ENCODE results near the gene CLEC3B.
"Not testable (repeated sequence)": the region's sequence is repeated elsewhere in the genome, so short reads cannot be mapped to it uniquely, and the experiment has no call there.

CLEC3B gene, protein sequence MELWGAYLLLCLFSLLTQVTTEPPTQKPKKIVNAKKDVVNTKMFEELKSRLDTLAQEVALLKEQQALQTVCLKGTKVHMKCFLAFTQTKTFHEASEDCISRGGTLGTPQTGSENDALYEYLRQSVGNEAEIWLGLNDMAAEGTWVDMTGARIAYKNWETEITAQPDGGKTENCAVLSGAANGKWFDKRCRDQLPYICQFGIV

DNA sequence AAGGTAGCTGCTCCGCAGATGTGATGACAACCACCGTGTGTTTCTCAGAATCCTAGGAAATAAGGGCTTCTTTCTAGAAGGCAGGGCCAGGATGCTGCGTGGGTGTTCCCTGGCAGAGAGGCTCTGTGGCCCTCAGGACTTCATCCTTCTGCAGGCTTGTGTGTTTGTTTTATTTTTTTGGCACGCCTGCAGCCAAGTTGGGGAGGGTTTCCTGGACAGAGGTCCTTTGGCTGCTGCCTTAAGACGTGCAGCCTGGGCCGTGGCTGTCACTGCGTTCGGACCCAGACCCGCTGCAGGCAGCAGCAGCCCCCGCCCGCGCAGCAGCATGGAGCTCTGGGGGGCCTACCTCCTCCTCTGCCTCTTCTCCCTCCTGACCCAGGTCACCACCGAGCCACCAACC lies at the start of gene CLEC3B:
CLEC3B (plus strand) TSS at position 266 of the 400 bp plus-strand sequence; CDS start at position 326, 60 bp downstream.
- no peak for DNase-seq (ENCODE audit: low read depth)

DNA sequence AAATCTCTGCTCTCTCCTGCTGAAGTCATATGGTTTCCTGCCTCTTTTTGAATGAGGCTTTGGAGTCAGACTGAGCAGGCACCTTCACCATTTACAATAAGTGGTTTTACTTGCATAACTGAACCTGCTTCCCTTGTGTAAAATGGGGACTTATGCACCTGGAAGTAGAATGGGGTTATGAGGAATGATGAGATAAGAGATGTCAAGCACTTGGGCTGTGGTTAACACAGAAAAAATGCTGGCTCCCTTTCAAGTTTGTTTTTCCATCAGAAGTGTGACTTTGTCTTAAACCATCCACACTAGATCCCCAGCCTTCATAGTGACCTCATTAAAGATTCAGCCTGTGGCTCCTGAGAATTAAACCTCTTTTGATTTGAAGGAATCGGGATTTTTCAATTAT lies 44.9 kb upstream of the CLEC3B start:
- no peak for DNase-seq (ENCODE audit: low read depth)

DNA sequence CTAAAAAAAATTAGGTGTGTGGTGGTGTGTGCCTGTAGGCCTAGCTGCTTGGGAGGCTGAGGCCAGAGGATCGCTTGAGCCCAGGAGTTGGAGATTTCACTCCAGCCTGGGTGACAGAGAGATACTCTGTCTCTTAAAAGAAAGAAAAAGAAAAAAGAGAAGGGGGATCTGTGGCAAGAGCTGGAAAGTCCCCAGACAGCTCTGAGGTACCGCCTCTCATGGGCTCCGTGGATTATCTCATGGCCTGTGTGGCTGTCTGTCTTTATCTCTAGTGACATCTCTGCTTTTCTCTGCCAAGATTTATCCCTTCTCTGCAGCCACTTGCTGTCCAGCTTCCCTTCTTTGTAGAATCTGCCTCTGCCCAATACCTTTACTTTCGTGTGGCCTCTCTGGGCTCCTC lies 44.4 kb upstream of the CLEC3B start:
- DNase-seq (ENCODE audit: low read depth): no peak

DNA sequence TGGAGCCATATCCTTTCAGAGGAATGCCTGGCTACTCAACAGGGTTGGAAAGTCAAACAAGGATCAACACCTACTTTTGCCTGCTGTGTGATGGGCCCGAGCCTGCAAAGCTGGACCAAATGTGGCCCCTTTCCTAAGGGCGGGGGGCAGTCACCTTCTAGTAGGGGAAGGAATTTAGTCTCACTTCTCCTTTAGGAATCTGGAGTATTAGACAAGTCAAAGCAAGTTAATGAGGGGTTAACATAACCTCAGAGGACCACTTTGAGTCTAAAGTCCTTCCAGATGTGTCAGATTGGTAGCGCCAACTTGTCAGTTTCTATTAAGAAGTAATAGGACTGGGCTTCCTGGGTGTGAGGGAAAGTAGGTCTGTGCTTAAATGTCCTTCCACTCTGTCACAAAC lies 43.3 kb upstream of the CLEC3B start:
- no peak for DNase-seq (ENCODE audit: low read depth)

DNA sequence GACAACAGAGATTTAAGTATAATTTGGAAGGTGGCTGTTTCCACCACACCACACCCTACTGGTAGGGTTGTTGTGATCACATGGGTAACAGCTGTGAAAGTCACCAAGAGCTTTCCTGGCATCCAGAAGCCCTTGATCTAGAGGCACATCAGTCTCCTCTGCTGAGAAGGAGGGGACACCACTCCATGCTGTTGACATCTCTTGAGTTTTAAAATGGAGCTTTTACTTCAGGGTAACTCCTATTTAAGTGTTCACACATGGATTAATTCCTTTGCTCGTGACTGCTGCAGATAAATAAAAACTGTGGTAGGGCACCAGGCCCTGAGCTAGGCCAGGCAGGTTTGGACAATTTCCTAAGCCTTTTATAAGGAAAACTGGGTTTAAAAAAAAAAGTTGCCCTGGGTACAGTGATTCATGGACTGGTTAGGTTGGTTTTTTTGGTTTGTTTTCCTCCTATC lies 42.6 kb upstream of the CLEC3B start:
- DNase-seq (ENCODE audit: low read depth): no peak

DNA sequence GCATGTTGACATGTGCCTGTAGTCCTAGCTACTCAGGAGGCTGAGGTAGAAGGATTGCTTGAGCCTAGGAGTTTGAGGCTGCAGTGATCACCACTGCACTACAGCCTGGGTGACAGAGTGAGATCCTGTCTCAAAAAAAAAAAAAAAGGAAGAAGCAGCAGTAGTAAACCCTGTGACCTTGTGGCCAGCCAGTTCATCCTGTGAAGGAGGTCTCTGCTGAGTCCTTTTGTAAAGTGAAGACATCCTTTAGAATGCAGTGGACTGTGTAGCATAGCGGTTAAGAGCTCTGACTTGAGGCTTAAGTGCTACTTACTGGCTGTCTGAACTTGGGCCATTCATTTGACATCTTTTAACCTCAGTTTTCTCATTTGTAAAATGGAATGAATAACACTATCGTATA lies 41.8 kb upstream of the CLEC3B start:
- no peak for DNase-seq (ENCODE audit: low read depth)

DNA sequence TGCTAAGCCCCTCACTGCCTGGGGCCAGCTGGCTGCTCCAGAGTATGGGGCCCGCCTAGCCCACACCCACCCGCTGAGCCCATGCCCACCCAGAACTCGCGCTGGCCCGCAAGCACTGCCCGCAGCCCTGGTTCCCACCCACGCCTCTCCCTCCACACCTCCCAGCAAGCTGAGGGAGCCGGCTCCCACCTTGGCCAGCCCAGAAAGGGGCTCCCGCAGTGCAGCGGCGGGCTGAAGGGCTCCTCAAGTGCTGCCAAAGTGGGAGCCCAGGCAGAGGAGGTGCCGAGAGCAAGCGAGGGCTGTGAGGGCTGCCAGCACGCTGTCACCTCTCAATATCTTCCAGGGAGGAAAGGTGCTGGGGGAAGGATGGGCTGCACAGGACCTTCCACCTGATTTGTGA lies 39.8 kb upstream of the CLEC3B start:
- not testable (repeated sequence) for DNase-seq (ENCODE audit: low read depth)

DNA sequence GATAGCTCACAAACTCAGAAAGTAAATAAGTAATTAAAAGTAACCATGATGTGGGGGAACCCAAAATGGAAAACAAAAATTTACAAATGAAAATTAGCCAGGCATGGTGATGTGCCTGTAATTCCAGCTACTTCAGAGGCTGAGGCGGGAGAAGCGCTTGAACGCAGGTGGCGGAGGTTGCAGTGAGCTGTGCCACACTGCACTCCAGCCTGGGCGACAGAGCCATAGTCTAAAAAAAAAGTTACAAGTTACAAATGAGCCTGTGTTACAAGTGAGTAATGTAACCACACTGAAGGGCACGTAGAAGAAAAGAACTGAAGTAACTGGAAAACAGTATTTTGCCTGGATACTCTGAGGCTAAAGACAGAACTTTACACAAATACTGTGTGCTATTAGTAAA lies 38.8 kb upstream of the CLEC3B start:
- no peak for DNase-seq (ENCODE audit: low read depth)

DNA sequence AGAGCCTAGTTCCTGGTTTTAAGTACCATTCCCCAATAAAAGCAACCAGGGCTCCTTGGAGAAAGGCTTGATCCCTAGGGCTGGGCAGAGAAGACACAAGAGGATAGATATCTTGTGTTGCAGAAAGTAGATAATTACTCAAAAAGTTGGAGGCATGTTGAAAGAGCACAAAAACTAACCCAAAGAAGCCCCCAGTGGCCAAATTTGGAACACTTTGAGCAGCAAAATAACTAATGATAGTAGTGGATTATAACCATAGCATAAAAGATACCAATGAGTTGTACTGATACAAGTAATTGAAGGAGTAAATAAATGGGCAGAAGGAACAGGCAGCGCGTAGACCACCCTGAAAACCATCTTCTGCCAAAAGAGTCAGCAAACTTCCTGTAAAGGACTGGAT lies 38.0 kb upstream of the CLEC3B start:
- no peak for DNase-seq (ENCODE audit: low read depth)

DNA sequence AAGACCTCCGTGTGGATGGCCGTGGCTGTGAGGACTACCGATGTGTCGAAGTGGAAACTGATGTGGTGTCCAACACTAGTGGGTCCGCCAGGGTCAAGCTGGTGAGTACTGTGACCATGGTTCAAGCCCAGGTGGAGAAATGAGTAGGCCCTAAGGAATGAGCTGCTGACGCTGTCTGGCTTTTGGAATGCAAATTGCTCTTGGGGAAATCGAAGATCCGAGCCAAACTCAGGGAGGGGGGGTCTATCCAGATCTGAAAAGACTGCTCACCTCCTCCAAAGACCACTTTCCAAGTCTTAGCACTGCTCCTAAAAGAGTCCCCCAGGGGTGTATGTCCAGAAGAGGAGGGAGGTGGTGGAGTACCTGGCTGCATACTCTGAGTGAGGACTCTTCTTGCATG lies 37.0 kb upstream of the CLEC3B start:
- no peak for DNase-seq (ENCODE audit: low read depth)

DNA sequence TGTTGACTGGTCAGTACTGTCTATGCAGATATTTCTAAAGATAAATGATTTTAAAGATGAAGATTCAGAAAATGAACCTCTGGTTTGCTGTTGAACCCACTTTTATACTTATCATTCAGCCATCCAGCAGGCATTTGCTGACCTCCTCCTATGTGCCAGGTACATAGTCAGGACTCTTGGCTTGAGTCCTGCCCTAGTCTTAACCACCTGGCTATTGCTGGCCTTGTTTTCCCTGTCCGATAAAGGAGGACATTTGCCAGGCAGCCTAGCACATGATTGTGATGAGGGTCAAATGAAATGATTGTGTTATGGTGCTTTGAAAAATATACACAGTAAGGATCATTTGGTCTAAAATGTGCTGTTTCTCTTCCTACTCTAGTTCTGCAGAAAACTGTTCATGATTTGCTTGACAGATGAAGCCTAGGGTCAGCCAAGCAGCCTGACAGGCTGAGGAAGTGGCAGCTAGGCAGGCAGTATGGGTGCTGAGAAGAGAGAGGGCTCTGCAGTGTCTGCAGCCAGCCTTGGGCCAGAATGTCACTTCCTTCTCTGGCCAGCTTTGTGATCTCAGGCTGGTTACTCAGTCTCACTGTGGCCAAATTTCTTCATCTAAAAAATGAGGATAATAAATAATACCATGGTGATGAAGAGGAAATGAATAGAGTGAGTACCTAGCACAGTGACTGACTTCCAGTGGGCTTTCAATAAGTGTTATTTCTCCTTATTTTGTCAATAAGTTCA lies 36.3 kb upstream of the CLEC3B start:
- no peak for DNase-seq (ENCODE audit: low read depth)

DNA sequence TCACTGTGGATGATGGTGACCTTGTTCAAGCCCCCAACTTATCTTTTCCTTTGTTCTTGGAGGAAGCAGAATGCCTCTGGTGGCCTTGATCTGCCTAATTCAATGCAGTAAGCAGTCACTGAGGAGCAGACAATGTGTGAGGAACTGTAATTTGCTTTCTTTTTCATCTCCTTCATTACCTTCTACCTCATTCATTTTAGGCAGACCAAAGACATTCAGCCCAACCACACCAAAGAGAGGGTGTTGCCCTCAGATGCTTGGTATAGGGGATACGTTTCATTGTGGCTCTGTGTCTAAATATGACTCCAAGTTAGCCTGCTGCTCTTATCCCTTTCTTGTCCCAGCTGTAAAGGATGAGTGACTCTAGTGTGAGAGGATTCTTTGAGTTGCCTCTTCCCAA lies 34.8 kb upstream of the CLEC3B start:
- DNase-seq (ENCODE audit: low read depth): no peak

DNA sequence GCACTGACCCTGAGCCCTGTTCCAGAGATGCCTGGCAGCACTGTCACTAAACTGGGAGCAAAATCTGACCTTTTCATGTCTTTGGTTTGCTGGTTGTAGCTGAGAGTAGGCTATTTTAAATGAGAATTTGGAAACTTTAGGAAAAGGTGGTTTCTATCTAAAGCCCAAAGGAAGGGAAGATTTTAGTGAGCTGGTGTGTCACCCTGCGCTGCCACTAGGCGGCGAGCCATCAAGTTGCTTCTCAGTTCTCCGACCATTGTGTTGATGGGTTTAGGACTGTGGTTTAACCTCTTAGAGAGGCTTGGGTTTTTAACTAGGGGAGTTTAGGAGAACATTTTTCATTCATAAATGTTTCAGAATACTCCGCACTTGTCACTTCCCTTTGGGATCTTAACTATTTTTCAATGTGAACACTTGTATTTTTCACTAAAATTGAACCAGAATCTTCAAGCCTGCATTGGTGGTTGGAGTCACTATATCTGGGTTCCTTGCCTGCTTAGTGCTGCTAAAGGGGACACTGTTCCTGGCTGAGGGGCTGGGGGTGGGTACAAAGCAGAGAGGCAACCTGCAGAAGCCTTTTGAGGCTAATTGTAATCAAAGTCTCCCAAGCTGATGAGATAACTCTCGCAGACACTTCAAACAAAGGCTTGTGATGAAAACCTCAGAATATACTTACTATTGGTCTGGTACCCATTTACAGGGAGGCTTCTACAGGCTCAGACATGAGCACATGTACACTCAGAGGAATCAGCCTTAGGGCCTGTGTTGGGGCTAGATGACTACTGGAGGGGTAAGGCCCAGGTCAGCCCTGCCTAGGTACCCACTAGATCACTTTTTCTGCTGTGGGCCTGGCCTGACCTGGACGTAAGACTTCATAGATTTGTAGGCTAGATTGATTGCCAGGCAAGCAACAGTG lies 33.3 kb upstream of the CLEC3B start:
- no peak for DNase-seq (ENCODE audit: low read depth)

DNA sequence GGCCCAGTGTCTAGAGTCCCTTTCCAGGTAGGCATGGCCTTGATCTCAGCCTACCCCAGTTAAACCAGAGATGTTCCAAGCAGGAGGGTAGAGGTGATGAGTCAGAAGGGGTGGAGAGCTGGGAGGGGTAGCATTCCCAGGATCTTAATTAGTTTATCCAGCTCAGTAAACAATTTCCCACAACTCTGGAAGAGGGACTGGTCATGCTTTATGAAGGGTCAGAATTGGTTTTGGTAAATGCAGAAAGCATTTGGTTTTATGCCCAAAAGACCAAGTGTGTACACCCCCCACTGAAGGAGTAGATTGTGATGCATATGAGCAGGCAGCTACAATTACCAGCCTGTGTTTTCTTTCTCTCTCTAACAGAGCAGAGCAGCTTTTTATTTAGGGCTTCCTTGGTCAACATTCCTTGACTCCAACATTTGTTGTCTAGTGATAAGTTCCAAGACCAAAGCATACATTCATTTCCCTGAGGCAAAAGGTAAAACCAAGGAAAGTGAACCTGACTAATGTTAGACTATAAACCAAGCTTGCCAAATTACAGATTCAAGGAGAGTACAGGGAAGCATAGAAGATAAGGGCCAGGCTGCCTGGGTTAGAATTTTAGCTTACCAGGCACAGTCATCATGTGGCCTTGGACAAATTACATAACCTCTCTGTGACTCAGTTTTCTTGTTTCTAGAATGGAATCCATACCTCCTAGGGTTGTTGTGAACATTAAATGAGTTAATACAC lies 32.5 kb upstream of the CLEC3B start:
- DNase-seq (ENCODE audit: low read depth): no peak

DNA sequence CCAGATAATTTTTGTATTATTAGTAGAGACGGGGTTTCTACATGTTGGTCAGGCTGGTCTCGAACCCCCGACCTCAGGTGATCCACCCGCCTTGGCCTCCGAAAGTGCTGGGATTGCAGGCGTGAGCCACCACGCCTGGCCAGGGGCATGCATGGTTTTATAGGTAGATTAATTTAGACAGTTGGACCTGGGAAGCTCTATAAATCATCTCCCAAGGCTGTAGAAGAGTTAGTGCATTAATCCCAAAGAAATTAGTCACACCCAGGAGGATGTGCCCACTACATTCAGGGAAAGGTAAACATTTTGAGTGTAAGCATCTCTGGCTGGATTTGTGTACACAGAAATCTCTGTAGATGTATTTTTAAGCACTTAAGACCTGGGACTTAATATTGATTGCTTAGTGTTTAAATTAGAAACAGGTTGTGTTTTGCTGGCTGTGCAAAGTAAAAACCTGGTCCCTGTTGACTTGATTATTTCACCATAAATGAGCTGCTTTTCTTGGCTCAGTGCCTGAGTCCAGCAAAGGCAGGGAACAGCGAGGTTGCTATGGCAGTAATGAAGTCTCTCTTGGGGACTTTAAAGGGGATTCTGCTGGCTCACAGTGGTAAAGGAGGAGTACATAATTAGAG lies 30.8 kb upstream of the CLEC3B start:
- DNase-seq (ENCODE audit: low read depth): no peak

DNA sequence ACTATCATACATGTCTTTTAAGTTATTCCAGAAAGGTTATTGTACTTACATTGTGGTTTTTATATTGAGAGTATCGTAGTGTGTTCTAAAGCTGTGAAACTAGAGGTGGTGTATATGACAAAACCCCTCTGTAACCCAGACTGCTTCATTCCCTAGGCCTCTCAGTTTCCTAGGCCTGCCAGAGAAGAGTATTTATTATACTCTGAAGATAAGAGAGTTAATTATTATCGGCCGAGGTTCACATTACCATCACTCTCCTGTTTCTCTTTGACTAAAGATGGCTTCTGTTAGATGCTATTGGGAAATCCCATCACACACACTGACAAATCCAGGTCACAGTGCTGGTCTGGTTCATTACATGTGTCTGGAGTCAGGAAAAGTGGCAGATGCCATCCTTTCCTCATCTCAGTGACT lies 29.5 kb upstream of the CLEC3B start:
- no peak for DNase-seq (ENCODE audit: low read depth)

DNA sequence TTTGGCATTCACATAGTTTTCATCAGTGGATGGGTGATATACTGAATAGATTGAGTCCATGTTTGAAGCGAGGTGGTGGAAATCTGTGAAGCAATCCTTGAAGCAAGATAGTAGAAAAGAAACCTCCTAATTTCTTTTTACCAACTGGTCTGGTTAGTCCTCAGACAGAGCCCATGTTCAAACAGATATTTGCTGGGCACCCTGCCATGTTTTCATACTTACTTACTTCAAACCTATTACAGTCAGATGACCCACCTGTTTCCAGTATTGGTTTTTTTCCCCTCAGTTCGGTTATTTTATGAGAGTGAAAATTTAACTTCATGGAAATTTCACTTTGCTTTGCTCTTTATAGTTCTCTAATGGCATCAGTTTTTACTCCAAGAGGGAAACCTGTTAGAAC lies 26.3 kb upstream of the CLEC3B start:
- DNase-seq (ENCODE audit: low read depth): no peak

DNA sequence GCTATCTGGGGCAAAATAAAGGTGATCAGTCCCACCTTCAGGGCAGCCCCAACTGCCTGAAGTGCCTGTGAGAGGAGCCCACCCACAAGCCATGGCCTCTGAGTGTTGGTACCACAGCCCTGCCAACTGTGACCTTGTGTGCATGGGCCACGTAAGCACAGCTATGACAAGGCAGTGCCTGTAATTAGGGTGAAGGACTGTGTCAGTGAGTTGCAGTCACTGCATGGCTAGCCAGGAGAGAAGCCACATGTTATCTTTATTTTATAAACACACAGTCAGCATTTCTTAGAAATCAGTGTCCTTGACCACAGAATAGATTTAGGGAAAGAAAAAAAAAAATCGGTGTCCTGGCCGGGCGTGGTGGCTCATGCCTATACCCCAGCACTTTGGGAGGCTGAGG lies 25.3 kb upstream of the CLEC3B start:
- DNase-seq (ENCODE audit: low read depth): no peak

DNA sequence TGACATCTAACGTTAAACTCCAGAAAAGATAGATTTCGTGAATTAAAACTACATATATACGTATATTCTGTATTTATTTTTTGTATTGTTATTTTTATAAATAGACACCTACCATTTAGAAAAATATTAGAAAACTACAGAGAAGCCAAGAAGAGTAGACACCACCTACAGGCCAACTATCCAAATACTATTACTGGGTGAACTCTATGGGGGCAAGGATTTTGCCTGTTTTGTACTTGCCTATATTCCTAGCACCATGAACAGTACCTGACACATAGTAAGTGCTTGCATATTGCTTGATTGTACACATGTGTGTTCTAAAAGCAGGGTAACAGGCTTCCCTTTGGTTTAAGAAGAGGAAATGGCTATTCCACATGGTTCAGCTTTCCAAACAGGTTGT lies 24.4 kb upstream of the CLEC3B start:
- no peak for DNase-seq (ENCODE audit: low read depth)

DNA sequence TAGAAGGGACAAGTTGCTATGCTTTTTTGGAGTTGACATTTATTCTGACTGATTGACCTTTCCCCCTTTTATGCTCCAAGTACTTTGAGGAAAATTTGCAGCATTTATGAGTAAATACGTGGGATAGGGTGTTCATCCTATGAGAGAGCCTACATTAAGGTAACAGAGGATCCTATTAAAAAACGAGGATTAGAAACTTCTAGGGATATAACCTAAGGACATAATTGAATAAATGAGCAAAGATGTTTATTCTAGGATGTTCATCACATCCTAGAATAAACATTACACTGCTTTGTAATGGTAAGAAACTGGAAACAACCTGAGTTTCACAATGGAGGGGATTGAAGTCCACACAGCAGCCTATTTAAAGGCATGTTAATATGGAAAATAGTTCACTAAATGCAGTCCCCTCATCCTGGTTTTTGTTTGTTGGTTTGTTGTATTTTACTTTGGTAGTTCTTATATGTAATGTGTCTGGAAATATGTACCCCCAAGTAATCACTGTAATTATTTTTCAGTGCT lies 23.9 kb upstream of the CLEC3B start:
- no peak for DNase-seq (ENCODE audit: low read depth)

DNA sequence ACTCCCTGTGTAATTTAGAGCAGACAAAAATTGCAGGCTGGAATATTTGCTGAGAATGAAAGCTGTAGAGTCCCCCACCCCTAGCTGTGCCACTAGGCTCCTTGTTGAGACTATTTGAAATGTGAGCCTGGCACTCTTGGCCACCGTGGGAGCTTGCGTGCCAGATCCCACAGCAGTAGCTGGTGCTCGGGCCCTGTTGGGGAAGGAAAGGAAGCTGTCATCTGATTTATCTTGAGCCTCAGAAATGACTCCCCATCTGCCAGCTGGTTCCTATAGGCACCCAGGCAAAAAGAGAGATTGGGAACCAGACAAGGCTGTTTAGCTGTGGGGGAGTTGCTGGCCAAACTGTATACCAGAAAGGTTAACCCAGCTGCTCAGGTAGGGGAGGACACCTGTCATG lies 23.4 kb upstream of the CLEC3B start:
- no peak for DNase-seq (ENCODE audit: low read depth)

Measured in stimulated activated CD4-positive, alpha-beta T cell treated with anti-CD3 and anti-CD28 coated beads, Interleukin-2, amount 100 ng/mL, for 4 hours (primary cell).